ENCODE data around the gene VMAC.

Gene VMAC

DNA sequence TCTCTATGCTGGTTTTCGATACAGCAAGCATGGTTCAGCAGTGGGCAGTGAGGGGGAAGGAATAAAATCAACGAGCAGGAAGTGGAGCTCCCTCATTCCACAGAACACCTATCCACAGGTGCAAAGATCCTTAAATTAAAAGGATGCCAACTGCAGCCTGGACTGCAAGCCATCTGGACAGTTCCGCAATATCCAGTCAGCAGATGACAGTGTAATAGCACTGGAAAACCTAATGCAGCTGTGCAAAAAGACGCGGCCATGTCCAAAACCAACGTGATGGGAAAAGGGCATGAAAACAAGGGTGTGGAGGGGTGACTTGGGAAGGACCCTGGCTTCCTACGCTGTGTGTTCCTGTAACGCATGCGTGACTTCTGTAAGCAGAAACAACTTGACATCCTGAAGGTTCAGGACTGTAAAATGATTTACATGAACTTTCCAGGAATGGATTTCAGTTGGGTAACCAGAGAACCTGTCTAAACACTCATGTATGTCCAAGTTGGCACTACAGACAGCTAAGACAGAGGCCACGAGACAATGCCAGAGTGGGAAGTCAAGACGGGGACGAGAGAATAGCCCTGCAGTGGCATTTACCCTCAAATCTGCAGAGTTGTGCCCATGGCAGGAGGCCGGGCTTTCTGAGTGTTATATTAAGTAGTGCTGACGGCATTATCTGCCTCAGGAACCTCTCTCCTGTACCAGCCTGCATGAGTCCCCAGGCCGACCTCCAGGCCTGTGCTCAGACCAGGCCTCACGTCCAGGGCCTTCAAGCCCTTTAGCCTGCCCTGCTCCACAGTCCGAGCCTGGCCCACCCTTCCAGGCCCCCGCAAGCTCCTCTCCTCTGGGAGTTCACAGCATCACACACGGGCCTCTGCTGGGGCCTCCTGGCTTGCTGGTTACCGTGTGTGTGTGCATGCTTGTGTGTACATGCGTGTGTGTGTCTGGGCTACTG, 35.9 kb downstream of the VMAC start:
- no peaks in the 10 kb centered on the region for H3K27me3 ChIP-seq (ENCODE audit: insufficient read depth, low read length)
- H3K4me1 ChIP-seq (ENCODE audit: insufficient read depth, low read length), result no peaks in the 10 kb centered on the region
- no peak overlapping the region for H3K4me3 ChIP-seq (ENCODE audit: low read length)
- no peak overlapping the region for H3K27ac ChIP-seq (ENCODE audit: low read length)
- no peaks in the 10 kb centered on the region for H3K9me3 ChIP-seq (ENCODE audit: insufficient read depth, low read depth, low read length)
- H3K36me3 ChIP-seq (ENCODE audit: insufficient read depth, low read depth, low read length), result peaks cover 56% of the 10 kb centered on the region
- no peak overlapping the region for H3K9ac ChIP-seq (ENCODE audit: low read depth, low read length)

DNA sequence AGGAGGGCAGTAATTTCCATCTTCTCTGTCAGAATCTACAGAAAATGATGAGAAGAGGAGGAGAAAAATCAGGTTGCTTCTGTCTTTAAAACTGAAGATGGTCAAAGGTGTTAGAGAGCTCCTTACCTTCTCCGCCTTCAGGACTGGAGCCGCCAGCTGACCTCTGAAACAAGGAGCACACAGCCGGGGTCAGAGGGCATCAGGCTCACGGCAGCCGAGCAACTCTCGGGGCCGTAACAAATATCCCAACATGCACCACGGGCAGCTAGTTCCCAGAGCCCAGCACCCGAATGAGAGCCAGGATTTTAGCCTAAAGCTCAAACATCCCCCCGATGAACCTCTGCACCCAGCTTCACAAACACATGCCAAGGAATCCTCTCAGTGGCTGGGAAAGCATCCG, 37.0 kb downstream of the VMAC start:
- Histone ChIP-seq H3K36me3 (ENCODE audit: insufficient read depth, low read depth, low read length) (peaks cover 48% of the 10 kb centered on the region), H3K9ac (ENCODE audit: low read depth, low read length) (no peak overlapping the region), H3K9me3 (ENCODE audit: insufficient read depth, low read depth, low read length) (no peaks in the 10 kb centered on the region), H3K4me1 (ENCODE audit: insufficient read depth, low read length) (no peaks in the 10 kb centered on the region), H3K27ac (ENCODE audit: low read length) (no peak overlapping the region), H3K4me3 (ENCODE audit: low read length) (no peak overlapping the region), H3K27me3 (ENCODE audit: insufficient read depth, low read length) (no peaks in the 10 kb centered on the region)

DNA sequence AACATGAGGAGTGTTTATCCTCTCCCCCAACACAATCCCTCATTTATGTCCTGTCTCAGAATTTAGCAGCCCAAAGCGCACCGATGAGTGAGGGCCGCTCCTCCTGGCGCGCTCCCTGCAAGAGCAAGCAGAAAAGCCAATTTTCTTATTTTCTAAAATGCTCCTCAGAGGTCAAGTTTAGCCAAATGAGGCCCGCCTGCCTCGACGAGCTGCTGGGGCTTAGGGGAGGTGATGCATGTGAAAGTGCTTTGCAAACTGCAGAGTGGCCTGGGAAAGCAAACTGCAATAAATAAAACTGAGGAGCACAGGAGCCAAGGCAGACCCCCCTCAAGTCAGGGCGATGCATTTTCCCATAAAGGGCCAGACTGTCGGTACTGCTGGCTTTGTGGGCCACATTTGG, 38.4 kb downstream of the VMAC start:
- Histone ChIP-seq H3K27ac (ENCODE audit: low read length) (no peak overlapping the region), H3K4me3 (ENCODE audit: low read length) (no peak overlapping the region), H3K9ac (ENCODE audit: low read depth, low read length) (0 out of 2 replicates have a peak overlapping the region, but pooled peaks have one; percentile 15), H3K36me3 (ENCODE audit: insufficient read depth, low read depth, low read length) (peaks cover 36% of the 10 kb centered on the region), H3K9me3 (ENCODE audit: insufficient read depth, low read depth, low read length) (no peaks in the 10 kb centered on the region), H3K27me3 (ENCODE audit: insufficient read depth, low read length) (no peaks in the 10 kb centered on the region), H3K4me1 (ENCODE audit: insufficient read depth, low read length) (peaks cover 5% of the 10 kb centered on the region; the same call in 1 of the 2 replicates)

DNA sequence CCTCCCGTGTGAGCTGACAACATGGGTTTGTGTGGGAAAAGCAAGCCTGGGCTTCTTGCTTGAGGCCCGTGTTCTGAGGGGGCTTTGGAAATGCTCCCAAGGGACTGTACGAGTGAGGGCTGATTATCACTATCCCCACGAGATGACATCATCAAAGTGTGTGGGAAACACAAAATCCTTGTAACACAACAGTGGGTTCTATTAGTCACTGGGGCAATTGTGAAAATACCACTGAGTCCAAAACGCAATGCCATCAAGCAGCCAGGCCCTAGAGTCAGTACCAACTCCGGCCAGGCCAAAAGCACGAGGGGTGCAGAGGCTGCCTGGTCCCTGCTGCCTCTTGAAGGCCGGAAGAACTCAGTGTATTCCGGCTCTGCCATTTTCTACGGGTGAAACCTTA, 39.0 kb downstream of the VMAC start:
- Histone ChIP-seq H3K4me1 (ENCODE audit: insufficient read depth, low read length) (peaks cover 5% of the 10 kb centered on the region; the same call in 1 of the 2 replicates), H3K27me3 (ENCODE audit: insufficient read depth, low read length) (no peaks in the 10 kb centered on the region), H3K9ac (ENCODE audit: low read depth, low read length) (no peak overlapping the region), H3K9me3 (ENCODE audit: insufficient read depth, low read depth, low read length) (no peaks in the 10 kb centered on the region), H3K4me3 (ENCODE audit: low read length) (no peak overlapping the region), H3K27ac (ENCODE audit: low read length) (no peak overlapping the region), H3K36me3 (ENCODE audit: insufficient read depth, low read depth, low read length) (peaks cover 35% of the 10 kb centered on the region)

DNA sequence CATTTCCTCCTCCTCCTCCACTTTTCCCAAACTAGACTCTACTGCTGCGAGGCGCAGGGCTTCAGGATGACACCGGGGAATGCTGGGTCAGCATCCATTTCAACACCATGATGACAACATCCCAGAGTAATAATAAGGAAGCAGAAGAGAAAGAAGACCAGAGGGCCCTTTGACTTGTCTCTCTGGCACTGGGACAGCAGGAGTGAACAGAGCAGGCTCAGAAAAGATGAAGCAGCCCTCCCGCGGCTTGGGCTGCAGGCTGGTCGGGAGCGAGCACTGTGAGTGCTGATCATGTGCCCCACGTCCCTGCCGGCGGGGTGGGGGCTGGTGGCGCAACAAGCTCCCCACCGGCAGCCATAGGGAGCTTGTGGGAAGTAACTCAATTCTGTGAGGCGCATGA, 42.8 kb downstream of the VMAC start:
- no peaks in the 10 kb centered on the region for H3K27me3 ChIP-seq (ENCODE audit: insufficient read depth, low read length)
- H3K4me3 ChIP-seq (ENCODE audit: low read length), result no peak overlapping the region
- H3K4me1 ChIP-seq (ENCODE audit: insufficient read depth, low read length), result peaks cover 39% of the 10 kb centered on the region
- H3K9ac ChIP-seq (ENCODE audit: low read depth, low read length), result no peak overlapping the region
- no peak overlapping the region for H3K27ac ChIP-seq (ENCODE audit: low read length)
- peaks cover 9% of the 10 kb centered on the region; the same call in 1 of the 2 replicates for H3K36me3 ChIP-seq (ENCODE audit: insufficient read depth, low read depth, low read length)
- H3K9me3 ChIP-seq (ENCODE audit: insufficient read depth, low read depth, low read length), result no peaks in the 10 kb centered on the region

DNA sequence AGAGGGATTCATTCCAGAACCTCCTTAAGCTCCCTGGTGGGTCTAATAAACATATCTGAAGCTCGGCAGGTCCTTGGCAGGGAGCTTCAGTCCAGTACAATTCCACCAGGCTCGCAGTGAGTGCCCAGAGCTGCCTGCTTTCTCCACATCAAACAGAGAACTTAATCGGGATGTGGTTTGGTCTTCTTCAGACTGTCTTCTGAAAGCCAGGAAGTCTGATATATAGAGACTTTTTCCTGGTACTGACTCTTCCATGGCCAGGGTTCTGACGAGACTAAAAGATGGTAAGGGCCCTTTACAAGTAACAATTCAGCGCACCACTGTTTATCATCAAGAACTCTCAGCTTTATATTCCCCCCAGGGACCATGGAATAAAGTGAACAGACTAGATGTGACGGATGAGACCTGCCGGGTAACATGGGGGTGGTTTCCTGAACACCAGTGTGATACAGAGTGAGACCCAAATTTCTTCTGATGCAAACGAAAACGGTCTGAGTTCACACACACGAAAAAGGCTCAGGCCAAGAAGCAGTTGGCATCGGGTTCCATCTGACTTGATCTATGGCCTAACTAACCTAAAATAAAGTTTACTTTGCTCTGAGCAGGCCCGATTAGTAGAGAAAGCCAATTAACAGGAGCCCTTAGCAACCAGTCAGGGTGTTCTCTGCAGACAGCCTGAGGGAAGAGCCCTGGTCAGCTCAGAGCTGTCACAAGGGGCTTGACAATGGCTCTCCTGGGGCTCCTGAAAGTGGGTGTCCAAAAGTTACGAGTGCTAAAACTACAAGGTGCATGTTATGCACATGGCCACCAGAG, 44.3 kb downstream of the VMAC start:
- Histone ChIP-seq H3K4me1 (ENCODE audit: insufficient read depth, low read length) (peaks cover 55% of the 10 kb centered on the region), H3K36me3 (ENCODE audit: insufficient read depth, low read depth, low read length) (peaks cover 9% of the 10 kb centered on the region; the same call in 1 of the 2 replicates), H3K9me3 (ENCODE audit: insufficient read depth, low read depth, low read length) (no peaks in the 10 kb centered on the region), H3K27me3 (ENCODE audit: insufficient read depth, low read length) (no peaks in the 10 kb centered on the region), H3K4me3 (ENCODE audit: low read length) (no peak overlapping the region), H3K9ac (ENCODE audit: low read depth, low read length) (no peak overlapping the region), H3K27ac (ENCODE audit: low read length) (no peak overlapping the region)

DNA sequence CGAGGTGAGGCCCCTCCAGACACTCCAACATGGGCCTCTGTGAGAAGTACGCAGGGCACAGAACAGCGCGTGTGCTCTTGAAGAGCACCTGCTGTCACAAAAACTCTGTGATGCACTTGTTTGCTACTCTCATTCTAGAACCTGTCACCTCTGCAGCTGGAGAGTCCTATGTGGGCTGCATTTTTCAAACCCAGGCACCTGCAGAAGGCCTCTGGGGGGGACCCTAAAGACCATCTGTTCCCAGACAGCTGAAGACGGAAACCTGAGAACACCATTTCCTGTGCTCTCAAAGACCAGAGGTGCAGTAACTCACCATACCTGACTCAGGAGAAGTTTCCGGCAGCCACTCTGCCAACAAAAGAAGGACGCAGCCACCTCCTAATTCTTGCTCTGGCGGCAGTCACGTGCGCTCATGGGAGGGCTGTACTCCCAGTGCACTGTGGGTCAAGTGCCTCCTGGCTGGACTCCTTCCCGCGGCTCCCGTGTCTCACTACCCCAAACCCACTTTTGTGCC, 45.2 kb downstream of the VMAC start:
- Histone ChIP-seq H3K27ac (ENCODE audit: low read length) (no peak overlapping the region), H3K9me3 (ENCODE audit: insufficient read depth, low read depth, low read length) (no peaks in the 10 kb centered on the region), H3K27me3 (ENCODE audit: insufficient read depth, low read length) (no peaks in the 10 kb centered on the region), H3K36me3 (ENCODE audit: insufficient read depth, low read depth, low read length) (peaks cover 9% of the 10 kb centered on the region; the same call in 1 of the 2 replicates), H3K4me1 (ENCODE audit: insufficient read depth, low read length) (peaks cover 63% of the 10 kb centered on the region), H3K4me3 (ENCODE audit: low read length) (no peak overlapping the region), H3K9ac (ENCODE audit: low read depth, low read length) (no peak overlapping the region)

DNA sequence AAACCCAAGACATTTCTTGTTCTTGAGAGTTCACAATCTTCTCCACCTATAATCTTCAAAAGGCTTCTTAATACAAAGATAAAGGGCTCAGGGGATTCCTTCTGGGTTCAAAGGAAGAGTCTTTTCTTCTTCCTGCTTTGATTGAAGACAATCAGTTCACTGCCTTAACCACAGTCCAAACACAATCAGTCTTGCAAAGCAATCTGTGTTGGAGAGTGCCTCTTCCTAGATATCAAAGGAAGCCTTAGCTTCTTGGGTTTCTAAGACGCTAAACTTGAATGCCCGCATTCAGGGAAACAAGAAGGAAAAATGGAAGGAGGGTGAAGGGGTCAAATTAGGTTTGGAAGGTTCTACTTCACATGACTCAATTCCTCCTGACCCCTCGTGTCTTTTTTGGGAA, 46.1 kb downstream of the VMAC start:
- Histone ChIP-seq H3K9me3 (ENCODE audit: insufficient read depth, low read depth, low read length) (no peaks in the 10 kb centered on the region), H3K27ac (ENCODE audit: low read length) (no peak overlapping the region), H3K4me3 (ENCODE audit: low read length) (peak overlapping the region; percentile 8; the same call in 1 of the 2 replicates), H3K9ac (ENCODE audit: low read depth, low read length) (no peak overlapping the region), H3K36me3 (ENCODE audit: insufficient read depth, low read depth, low read length) (0 out of 2 replicates have a peak, but pooled peaks cover 5% of the 10 kb centered on the region), H3K27me3 (ENCODE audit: insufficient read depth, low read length) (no peaks in the 10 kb centered on the region), H3K4me1 (ENCODE audit: insufficient read depth, low read length) (peaks cover 63% of the 10 kb centered on the region)

DNA sequence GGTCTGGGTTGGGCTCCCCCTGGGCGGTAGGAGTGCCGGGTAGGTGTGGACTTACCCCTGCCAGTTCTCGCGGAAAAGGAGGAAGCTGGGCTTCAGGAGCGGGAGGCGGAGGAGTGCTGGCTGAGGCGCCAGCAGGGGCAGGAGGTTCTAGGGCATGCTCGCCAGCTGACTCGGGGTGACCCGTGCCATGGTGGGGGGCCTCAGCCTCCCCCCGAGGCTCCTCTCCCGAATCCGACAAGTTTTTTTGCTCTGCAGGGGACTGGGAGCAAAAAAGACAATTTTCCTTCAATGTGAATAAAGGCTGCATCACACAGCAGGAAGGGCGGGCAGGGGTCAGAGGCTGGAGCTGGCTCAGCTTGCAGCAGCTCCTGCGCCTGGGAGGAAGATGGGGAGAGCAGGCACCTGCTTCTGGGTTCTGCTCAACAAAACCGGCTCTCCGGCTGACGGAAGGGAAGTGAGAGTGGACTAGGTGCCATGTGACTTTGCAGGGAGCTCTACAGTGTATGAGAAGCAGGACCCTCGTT, 46.7 kb downstream of the VMAC start:
- H3K9ac ChIP-seq (ENCODE audit: low read depth, low read length), result peak overlapping the region; percentile 40; the same call in 1 of the 2 replicates
- no peaks in the 10 kb centered on the region for H3K9me3 ChIP-seq (ENCODE audit: insufficient read depth, low read depth, low read length)
- no peaks in the 10 kb centered on the region for H3K27me3 ChIP-seq (ENCODE audit: insufficient read depth, low read length)
- peak overlapping the region; percentile 8; the same call in 1 of the 2 replicates for H3K4me3 ChIP-seq (ENCODE audit: low read length)
- 0 out of 2 replicates have a peak, but pooled peaks cover 5% of the 10 kb centered on the region for H3K36me3 ChIP-seq (ENCODE audit: insufficient read depth, low read depth, low read length)
- H3K27ac ChIP-seq (ENCODE audit: low read length), result no peak overlapping the region
- H3K4me1 ChIP-seq (ENCODE audit: insufficient read depth, low read length), result peaks cover 67% of the 10 kb centered on the region

DNA sequence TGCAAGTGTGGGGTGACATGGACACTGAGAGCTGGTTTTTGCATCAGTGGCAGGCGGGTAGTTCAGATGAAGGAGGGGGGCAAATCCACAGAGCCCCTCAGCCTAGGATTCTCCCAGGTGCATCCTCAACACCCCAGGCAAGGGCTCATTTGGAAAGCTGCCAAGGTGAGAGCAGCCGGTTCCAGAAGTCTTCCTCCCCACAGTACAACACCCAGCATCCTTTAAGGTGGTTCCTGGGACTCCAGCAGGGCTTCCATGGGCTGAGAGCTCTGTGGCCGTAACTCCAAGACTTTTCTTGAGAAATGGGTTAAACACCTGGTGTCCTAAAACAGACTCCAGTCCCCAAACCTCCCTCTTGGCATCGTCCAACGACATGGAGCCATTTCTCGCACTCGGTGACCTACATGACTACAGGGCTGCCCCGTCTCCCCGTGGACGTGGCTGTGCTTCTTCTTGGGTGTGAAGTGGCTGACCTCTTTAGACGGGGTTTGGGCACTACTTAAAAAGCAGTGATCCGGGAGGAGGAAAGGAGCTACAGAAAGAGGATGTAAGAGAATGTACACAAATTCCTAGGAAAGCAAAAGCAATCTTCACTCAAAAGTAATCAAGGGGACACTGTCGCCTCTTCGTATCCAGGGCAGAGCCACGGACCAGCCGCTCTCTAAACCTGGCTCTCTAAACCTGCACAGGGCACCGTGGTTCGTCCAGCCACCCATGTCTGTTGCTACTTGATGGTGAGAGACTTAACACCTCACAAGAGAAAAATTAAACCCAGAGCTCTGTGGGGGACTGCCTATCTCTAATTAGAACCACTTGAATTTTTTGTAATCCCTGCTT, 47.7 kb downstream of the VMAC start:
- H3K9me3 ChIP-seq (ENCODE audit: insufficient read depth, low read depth, low read length), result no peaks in the 10 kb centered on the region
- H3K27ac ChIP-seq (ENCODE audit: low read length), result no peak overlapping the region
- peaks cover 67% of the 10 kb centered on the region for H3K4me1 ChIP-seq (ENCODE audit: insufficient read depth, low read length)
- H3K9ac ChIP-seq (ENCODE audit: low read depth, low read length), result peak overlapping the region; percentile 40; the same call in 1 of the 2 replicates
- peak overlapping the region; percentile 5; the same call in 1 of the 2 replicates for H3K4me3 ChIP-seq (ENCODE audit: low read length)
- H3K36me3 ChIP-seq (ENCODE audit: insufficient read depth, low read depth, low read length), result 0 out of 2 replicates have a peak, but pooled peaks cover 5% of the 10 kb centered on the region
- H3K27me3 ChIP-seq (ENCODE audit: insufficient read depth, low read length), result no peaks in the 10 kb centered on the region
